H9 (cell line): ENCODE data around the gene SNX27. TPM values are rescaled to one million over a fixed set of nuclear protein-coding genes. Genes with fewer than 3 reads are reported as not detected.

Source experiments
- DNase-seq: peaks from one replicate; pipeline ENCODE4 v3.0.0-alpha.2; 2017
- H2AFZ ChIP-seq: one replicate; pipeline ENCODE4 v1.6.1; 2013; ENCODE audit warnings: mild to moderate bottlenecking, low read length, control low read depth, moderate library complexity
- H2AK5ac ChIP-seq: 2 replicates; pipeline ENCODE4 v1.6.1; 2013; ENCODE audit warnings: low read length, control low read depth, mixed read lengths; ENCODE audit not compliant: insufficient read length
- H2BK120ac ChIP-seq: one replicate; pipeline ENCODE4 v1.6.1; 2013; ENCODE audit warnings: low read depth, mild to moderate bottlenecking, low read length, control low read depth, inconsistent platforms; ENCODE audit not compliant: poor library complexity, severe bottlenecking
- H2BK12ac ChIP-seq: 2 replicates; pipeline ENCODE4 v1.6.1; 2013; ENCODE audit warnings: low read length, control low read depth, mixed read lengths, low read depth; ENCODE audit not compliant: insufficient read length
- H2BK15ac ChIP-seq: 2 replicates; pipeline ENCODE4 v1.6.1; 2013; ENCODE audit warnings: low read depth, low read length, control low read depth
- H2BK20ac ChIP-seq: one replicate; pipeline ENCODE4 v1.6.1; 2013; ENCODE audit warnings: low read depth, mild to moderate bottlenecking, low read length, control low read depth, inconsistent platforms; ENCODE audit not compliant: poor library complexity, severe bottlenecking
- H2BK5ac ChIP-seq: 2 replicates; pipeline ENCODE4 v1.6.1; 2013; ENCODE audit warnings: low read length, control low read depth, mixed read lengths; ENCODE audit not compliant: insufficient read length
- H3K14ac ChIP-seq: 2 replicates; pipeline ENCODE4 v1.6.1; 2013; ENCODE audit warnings: low read length, control low read depth; ENCODE audit not compliant: insufficient read depth
- H3K18ac ChIP-seq: 2 replicates; pipeline ENCODE4 v1.6.1; 2013; ENCODE audit warnings: low read depth, mild to moderate bottlenecking, mixed read lengths, low read length, control low read depth; ENCODE audit not compliant: insufficient read length
- H3K23ac ChIP-seq: 2 replicates; pipeline ENCODE4 v1.6.1; 2013; ENCODE audit warnings: low read length, control low read depth, mixed read lengths, low read depth; ENCODE audit not compliant: insufficient read length
- H3K23me2 ChIP-seq: 2 replicates; pipeline ENCODE4 v1.6.1; 2013; ENCODE audit warnings: low read depth, mild to moderate bottlenecking, mixed read lengths, low read length, control low read depth; ENCODE audit not compliant: insufficient read length, poor library complexity, severe bottlenecking
- H3K27ac ChIP-seq: 2 replicates; pipeline ENCODE4 v1.5.1; 2013; ENCODE audit warnings: low read length, control low read depth, mixed read lengths, low read depth; ENCODE audit not compliant: insufficient read length
- H3K27me3 ChIP-seq: 2 replicates; pipeline ENCODE4 v1.6.1; 2013; ENCODE audit warnings: low read length, control low read depth, inconsistent platforms; ENCODE audit not compliant: insufficient read depth
- H3K4ac ChIP-seq: 2 replicates; pipeline ENCODE4 v1.6.1; 2013; ENCODE audit warnings: low read depth, mild to moderate bottlenecking, control low read depth, inconsistent platforms, low read length, moderate library complexity
- H3K4me1 ChIP-seq: 2 replicates; pipeline ENCODE4 v1.6.1; 2013; ENCODE audit warnings: low read length, control low read depth, inconsistent platforms; ENCODE audit not compliant: insufficient read depth
- H3K4me2 ChIP-seq: 2 replicates; pipeline ENCODE4 v1.6.1; 2013; ENCODE audit warnings: low read length, control low read depth, mixed read lengths; ENCODE audit not compliant: insufficient read length, insufficient read depth
- H3K56ac ChIP-seq: 2 replicates; pipeline ENCODE4 v1.6.1; 2013; ENCODE audit warnings: low read depth, mild to moderate bottlenecking, mixed read lengths, low read length, control low read depth; ENCODE audit not compliant: insufficient read length
- H3K79me1 ChIP-seq: 2 replicates; pipeline ENCODE4 v1.6.1; 2013; ENCODE audit warnings: low read depth, mild to moderate bottlenecking, moderate library complexity, low read length, control low read depth, inconsistent platforms; ENCODE audit not compliant: insufficient read depth, poor library complexity, severe bottlenecking
- H3K79me2 ChIP-seq: 2 replicates; pipeline ENCODE4 v1.6.1; 2013; ENCODE audit warnings: low read length, control low read depth, inconsistent platforms; ENCODE audit not compliant: insufficient read depth
- H3K9ac ChIP-seq: 2 replicates; pipeline ENCODE4 v1.6.1; 2013; ENCODE audit warnings: low read length, control low read depth, mixed read lengths; ENCODE audit not compliant: insufficient read length; ENCODE audit errors: extremely low read depth
- H3K9me3 ChIP-seq: one replicate; pipeline ENCODE4 v1.6.1; 2013; ENCODE audit warnings: low read depth, low read length, inconsistent platforms; ENCODE audit not compliant: control insufficient read depth
- H3T11ph ChIP-seq: one replicate; pipeline ENCODE4 v1.6.1; 2013; ENCODE audit warnings: mild to moderate bottlenecking, low read length, control low read depth, inconsistent platforms
- H4K20me1 ChIP-seq: one replicate; pipeline ENCODE4 v1.6.1; 2013; ENCODE audit not compliant: control insufficient read depth, insufficient read length, insufficient read depth
- H4K5ac ChIP-seq: 2 replicates; pipeline ENCODE4 v1.6.1; 2013; ENCODE audit warnings: low read depth, mild to moderate bottlenecking, mixed read lengths, low read length, control low read depth; ENCODE audit not compliant: insufficient read length
- H4K8ac ChIP-seq: replicated peaks from 2 replicates; pipeline ENCODE4 v1.6.1; 2013; ENCODE audit warnings: low read length, control low read depth, mixed read lengths, low read depth; ENCODE audit not compliant: insufficient read length
- H4K91ac ChIP-seq: 2 replicates; pipeline ENCODE4 v1.6.1; 2013; ENCODE audit warnings: low read depth, mild to moderate bottlenecking, moderate library complexity, mixed read lengths, low read length, control low read depth; ENCODE audit not compliant: insufficient read length
- H3K27ac Mint-ChIP-seq, 3 experiments: 2 replicates in 2 of 3; 3 replicates in 1 of 3; pipeline ENCODE4 v1.8.0; 2020 to 2021; ENCODE audit warnings: mixed read lengths in 3 of 3, mild to moderate bottlenecking in 1 of 3, moderate library complexity in 1 of 3
- H3K27me3 Mint-ChIP-seq: 2 replicates; pipeline ENCODE4 v1.8.0; 2021; ENCODE audit warnings: low read depth, mild to moderate bottlenecking, moderate library complexity, mixed read lengths
- H3K36me3 Mint-ChIP-seq, 3 experiments: 2 replicates in 2 of 3; 3 replicates in 1 of 3; pipeline ENCODE4 v1.8.0; 2020 to 2021; ENCODE audit warnings: low read depth in 3 of 3, mixed read lengths in 3 of 3; ENCODE audit not compliant: insufficient read depth in 1 of 3
- H3K4me1 Mint-ChIP-seq, 2 experiments: 2 replicates each; pipeline ENCODE4 v1.8.0; 2020; ENCODE audit warnings: mixed read lengths in 2 of 2
- H3K4me3 Mint-ChIP-seq, 2 experiments: 2 replicates in 1 of 2; 3 replicates in 1 of 2; pipeline ENCODE4 v1.8.0; 2020 to 2021; ENCODE audit warnings: mild to moderate bottlenecking in 2 of 2, mixed read lengths in 2 of 2, moderate library complexity in 1 of 2
- H3K9me3 Mint-ChIP-seq, 2 experiments: 2 replicates in 1 of 2; 3 replicates in 1 of 2; pipeline ENCODE4 v1.8.0; 2020; ENCODE audit warnings: mild to moderate bottlenecking in 2 of 2, mixed read lengths in 2 of 2, moderate library complexity in 1 of 2
- WGBS: extraction: QIAGEN DNeasy Blood & Tissue Kit; methylation state at CpG from one replicate; pipeline ENCODE4 v1.1.7; 2013; ENCODE audit warnings: missing lambda C conversion rate, low lambda C conversion rate, mixed read lengths; ENCODE audit not compliant: insufficient read length; ENCODE audit errors: extremely low coverage; 5-methylcytosine and 5-hydroxymethylcytosine counted together
- total RNA-seq: library from RNA; stranded (reverse); gene quantifications from 2 replicates; pipeline ENCODE4 v1.2.1, GENCODE V29; 2021
- TF ChIP-seq, protein P1 (sequence below): fragments of 200-600 bp; sonication (generic); conservative IDR thresholded peaks from 3 replicates; pipeline ENCODE4 v1.8.0; 2021; ENCODE audit warnings: antibody characterized with exemption, mild to moderate bottlenecking

Gene SNX27
- total RNA-seq, 1 experiment from 2014 or later: 48.9 TPM

GRCh38 chr1:151581921-151582320 is 29.9 kb upstream of the SNX27 start:
- no peak overlapping the region for H2BK15ac ChIP-seq
- H2BK5ac ChIP-seq: no peak overlapping the region
- no peak overlapping the region for H3K18ac ChIP-seq
- TF ChIP-seq, protein P1, sequence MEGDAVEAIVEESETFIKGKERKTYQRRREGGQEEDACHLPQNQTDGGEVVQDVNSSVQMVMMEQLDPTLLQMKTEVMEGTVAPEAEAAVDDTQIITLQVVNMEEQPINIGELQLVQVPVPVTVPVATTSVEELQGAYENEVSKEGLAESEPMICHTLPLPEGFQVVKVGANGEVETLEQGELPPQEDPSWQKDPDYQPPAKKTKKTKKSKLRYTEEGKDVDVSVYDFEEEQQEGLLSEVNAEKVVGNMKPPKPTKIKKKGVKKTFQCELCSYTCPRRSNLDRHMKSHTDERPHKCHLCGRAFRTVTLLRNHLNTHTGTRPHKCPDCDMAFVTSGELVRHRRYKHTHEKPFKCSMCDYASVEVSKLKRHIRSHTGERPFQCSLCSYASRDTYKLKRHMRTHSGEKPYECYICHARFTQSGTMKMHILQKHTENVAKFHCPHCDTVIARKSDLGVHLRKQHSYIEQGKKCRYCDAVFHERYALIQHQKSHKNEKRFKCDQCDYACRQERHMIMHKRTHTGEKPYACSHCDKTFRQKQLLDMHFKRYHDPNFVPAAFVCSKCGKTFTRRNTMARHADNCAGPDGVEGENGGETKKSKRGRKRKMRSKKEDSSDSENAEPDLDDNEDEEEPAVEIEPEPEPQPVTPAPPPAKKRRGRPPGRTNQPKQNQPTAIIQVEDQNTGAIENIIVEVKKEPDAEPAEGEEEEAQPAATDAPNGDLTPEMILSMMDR: no peak
- Mint-ChIP-seq H3K4me1 (peaks cover 6 to 12% of the 10 kb centered on the region in 2 experiments), H3K27ac (no peak overlapping the region), H3K27me3 (no peaks in the 10 kb centered on the region), H3K36me3 (peaks cover 3 to 33% (median 12%) of the 10 kb centered on the region in 3 experiments), H3K9me3 (no peaks in the 10 kb centered on the region), H3K4me3 (no peak overlapping the region)
- no peak overlapping the region for H4K5ac ChIP-seq
- H3K23ac ChIP-seq: no peak overlapping the region
- H2AK5ac ChIP-seq: no peak overlapping the region
- H3K4me1 ChIP-seq: no peaks in the 10 kb centered on the region
- H3K9ac ChIP-seq: no peak overlapping the region
- no peaks in the 10 kb centered on the region for H3K27me3 ChIP-seq
- H3K79me2 ChIP-seq: no peaks in the 10 kb centered on the region
- no peak for DNase-seq
- H4K20me1 ChIP-seq: no peaks in the 10 kb centered on the region
- no peak overlapping the region for H3K4me2 ChIP-seq
- H3K56ac ChIP-seq: no peak overlapping the region
- no peak overlapping the region for H3K27ac ChIP-seq
- no peak overlapping the region for H4K91ac ChIP-seq
- H4K8ac ChIP-seq: no peak overlapping the region
- no peaks in the 10 kb centered on the region for H3K9me3 ChIP-seq
- H3K23me2 ChIP-seq: no peaks in the 10 kb centered on the region
- H3T11ph ChIP-seq: no peak overlapping the region
- no peak overlapping the region for H2BK20ac ChIP-seq
- H2AFZ ChIP-seq: no peak overlapping the region
- H3K14ac ChIP-seq: no peak overlapping the region
- H3K4ac ChIP-seq: no peak overlapping the region
- no peaks in the 10 kb centered on the region for H3K79me1 ChIP-seq
- no peak overlapping the region for H2BK12ac ChIP-seq
- WGBS: no CpG with 5 or more reads among the region's 1 CpG
- H2BK120ac ChIP-seq: no peak overlapping the region
